Smooth muscle cell (in vitro differentiated cells): ENCODE data around the gene C2. TPM values are rescaled to one million over a fixed set of nuclear protein-coding genes. Genes with fewer than 3 reads are reported as not detected.
A peak's percentile ranks its signal among the peaks of the same experiment; 100 is the strongest.

ENCODE experiments used
- DNase-seq: peaks from one replicate; lab custom pipeline; 2025; ENCODE audit not compliant: unreplicated experiment; lab: John Stamatoyannopoulos, UW
- H2AFZ ChIP-seq: fragments of 200-600 bp; sonication (generic); 2 replicates; pipeline ENCODE4 v1.6.0; 2016; ENCODE audit warnings: antibody characterized with exemption, low read depth, mild to moderate bottlenecking
- H3F3A ChIP-seq: fragments of 200-600 bp; sonication (generic); 2 replicates; pipeline ENCODE4 v1.6.0; 2017; ENCODE audit warnings: antibody characterized with exemption, low read depth
- H3K27ac ChIP-seq: fragments of 200-600 bp; sonication (generic); 2 replicates; pipeline ENCODE4 v1.5.1; 2016; ENCODE audit warnings: low read depth, mild to moderate bottlenecking
- H3K27me3 ChIP-seq: fragments of 200-600 bp; sonication (generic); 2 replicates; pipeline ENCODE4 v1.6.1; 2016; ENCODE audit warnings: low read depth, mild to moderate bottlenecking
- H3K36me3 ChIP-seq: fragments of 200-600 bp; sonication (generic); 2 replicates; pipeline ENCODE4 v1.5.1; 2016; ENCODE audit warnings: low read depth
- H3K4me1 ChIP-seq: fragments of 200-600 bp; sonication (generic); 2 replicates; pipeline ENCODE4 v1.5.1; 2016; ENCODE audit warnings: low read depth
- H3K4me2 ChIP-seq: fragments of 200-600 bp; sonication (generic); 2 replicates; pipeline ENCODE4 v1.6.0; 2016; ENCODE audit warnings: mild to moderate bottlenecking
- H3K4me3 ChIP-seq: fragments of 200-600 bp; sonication (generic); 2 replicates; pipeline ENCODE4 v1.5.1; 2016; ENCODE audit warnings: mild to moderate bottlenecking
- H3K79me2 ChIP-seq: fragments of 200-600 bp; sonication (generic); 2 replicates; pipeline ENCODE4 v1.6.0; 2016; ENCODE audit warnings: low read depth, mild to moderate bottlenecking
- H3K9ac ChIP-seq: fragments of 200-600 bp; sonication (generic); 2 replicates; pipeline ENCODE4 v1.6.0; 2016; ENCODE audit warnings: low read depth
- H3K9me3 ChIP-seq: fragments of 200-600 bp; sonication (generic); replicated peaks from 2 replicates; pipeline ENCODE4 v1.5.1; 2016; ENCODE audit warnings: low read depth
- H4K20me1 ChIP-seq: fragments of 200-600 bp; sonication (generic); 2 replicates; pipeline ENCODE4 v1.6.0; 2016; ENCODE audit warnings: low read depth
- WGBS: methylation state at CpG from one replicate; pipeline ENCODE4 v1.1.7; 2016; ENCODE audit warnings: low lambda C conversion rate; 5-methylcytosine and 5-hydroxymethylcytosine counted together
- polyA plus RNA-seq: library from polyadenylated mRNA; unstranded; fragments of >200 nt; fragmentation: Nextera tagmentation; extraction: Ambion mirVana; gene quantifications from 2 replicates; pipeline ENCODE4 v1.2.1, GENCODE V29; 2016
- total RNA-seq: library from RNA; depleted of rRNA; stranded (reverse); fragments of >200 nt; gene quantifications from 2 replicates; pipeline ENCODE4 v1.2.3, GENCODE V29; 2014
- TF ChIP-seq, protein P1 (sequence below): fragments of 200-600 bp; sonication (generic); IDR thresholded peaks from 2 replicates; pipeline ENCODE4 v1.5.1; 2017; ENCODE audit warnings: borderline replicate concordance, mild to moderate bottlenecking, antibody characterized with exemption; ENCODE audit not compliant: insufficient read depth, poor library complexity, severe bottlenecking

Gene C2
- total and polyA plus RNA-seq, 2 experiments from 2014 or later, result 0.37 TPM; not detected in 1

DNA sequence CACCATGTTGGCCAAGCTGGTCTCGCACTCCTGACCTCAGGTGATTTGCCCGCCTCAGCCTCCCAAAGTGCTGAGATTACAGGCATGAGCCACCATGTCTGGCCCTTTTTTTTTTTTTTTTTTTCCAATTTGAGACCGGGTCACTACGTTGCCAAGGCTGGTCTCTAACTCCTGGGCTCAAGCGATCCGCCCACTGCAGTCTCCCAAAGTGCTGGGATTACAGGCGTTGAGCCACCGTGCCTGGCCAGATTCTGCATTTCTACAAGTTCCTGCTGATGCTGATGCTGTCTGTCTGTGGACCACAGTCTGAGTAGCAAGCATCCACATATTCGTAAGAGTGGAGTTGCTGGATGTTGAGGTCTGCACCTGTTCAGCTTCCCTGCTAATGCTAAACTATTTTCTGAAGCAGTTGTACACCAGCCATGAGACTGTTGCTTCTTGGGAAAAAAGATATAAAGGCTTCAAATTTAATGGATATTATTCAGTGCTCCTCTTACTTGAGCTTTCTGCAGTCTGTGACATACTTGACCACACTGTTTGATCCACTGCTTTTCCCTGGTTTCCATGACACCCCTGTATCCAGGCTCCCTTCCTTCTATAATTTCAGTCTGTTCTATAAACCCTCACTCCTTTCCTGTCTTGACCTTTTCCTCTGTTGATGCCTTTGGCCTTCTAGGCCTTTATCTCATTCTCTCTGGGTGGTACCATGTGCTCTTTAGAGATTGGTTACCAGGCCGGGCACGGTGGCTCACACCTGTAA lies 15.5 kb upstream of the C2 start:
- Histone ChIP-seq H3F3A (peaks cover 7% of the 10 kb centered on the region), H3K9ac (no peak overlapping the region), H3K4me1 (peaks cover 2% of the 10 kb centered on the region), H3K9me3 (no peaks in the 10 kb centered on the region), H3K36me3 (no peaks in the 10 kb centered on the region), H3K27ac (peak overlapping the region; percentile 89), H3K79me2 (no peaks in the 10 kb centered on the region), H3K4me3 (no peak overlapping the region), H2AFZ (no peak overlapping the region), H3K4me2 (peak overlapping the region; percentile 67), H4K20me1 (no peaks in the 10 kb centered on the region), H3K27me3 (no peaks in the 10 kb centered on the region)
- DNase-seq, result no peak
- 63% methylated on average over 11 of the region's 11 CpGs for WGBS
- TF ChIP-seq, protein P1, sequence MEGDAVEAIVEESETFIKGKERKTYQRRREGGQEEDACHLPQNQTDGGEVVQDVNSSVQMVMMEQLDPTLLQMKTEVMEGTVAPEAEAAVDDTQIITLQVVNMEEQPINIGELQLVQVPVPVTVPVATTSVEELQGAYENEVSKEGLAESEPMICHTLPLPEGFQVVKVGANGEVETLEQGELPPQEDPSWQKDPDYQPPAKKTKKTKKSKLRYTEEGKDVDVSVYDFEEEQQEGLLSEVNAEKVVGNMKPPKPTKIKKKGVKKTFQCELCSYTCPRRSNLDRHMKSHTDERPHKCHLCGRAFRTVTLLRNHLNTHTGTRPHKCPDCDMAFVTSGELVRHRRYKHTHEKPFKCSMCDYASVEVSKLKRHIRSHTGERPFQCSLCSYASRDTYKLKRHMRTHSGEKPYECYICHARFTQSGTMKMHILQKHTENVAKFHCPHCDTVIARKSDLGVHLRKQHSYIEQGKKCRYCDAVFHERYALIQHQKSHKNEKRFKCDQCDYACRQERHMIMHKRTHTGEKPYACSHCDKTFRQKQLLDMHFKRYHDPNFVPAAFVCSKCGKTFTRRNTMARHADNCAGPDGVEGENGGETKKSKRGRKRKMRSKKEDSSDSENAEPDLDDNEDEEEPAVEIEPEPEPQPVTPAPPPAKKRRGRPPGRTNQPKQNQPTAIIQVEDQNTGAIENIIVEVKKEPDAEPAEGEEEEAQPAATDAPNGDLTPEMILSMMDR, result no peak

DNA sequence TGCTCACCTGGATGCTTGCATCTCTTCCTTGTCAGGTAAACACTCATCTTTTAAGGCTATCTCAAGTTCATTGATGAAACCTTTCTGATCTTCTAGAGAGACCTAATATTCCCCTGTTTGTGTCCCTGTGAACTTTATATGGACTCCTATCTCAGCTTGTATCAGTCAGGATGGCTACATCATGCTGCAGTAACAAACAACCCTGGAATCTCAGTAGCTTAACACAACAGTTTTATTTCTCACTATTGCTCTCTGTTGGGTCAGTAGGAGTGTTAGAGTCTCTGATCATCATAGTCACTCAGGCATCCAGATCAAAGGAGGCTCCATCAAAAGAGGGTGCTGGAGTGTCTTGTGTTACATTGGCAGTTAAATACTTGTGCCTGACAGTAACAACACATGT lies 12.2 kb upstream of the C2 start:
- no peak overlapping the region for H3K9ac ChIP-seq
- no peak for DNase-seq
- H2AFZ ChIP-seq, result no peak overlapping the region
- H3K27ac ChIP-seq, result no peak overlapping the region
- no peaks in the 10 kb centered on the region for H3K36me3 ChIP-seq
- no peaks in the 10 kb centered on the region for H3K4me1 ChIP-seq
- H3K4me2 ChIP-seq, result no peak overlapping the region
- H3F3A ChIP-seq, result no peaks in the 10 kb centered on the region
- TF ChIP-seq, protein P1, result no peak
- no peaks in the 10 kb centered on the region for H4K20me1 ChIP-seq
- no peaks in the 10 kb centered on the region for H3K9me3 ChIP-seq
- no peaks in the 10 kb centered on the region for H3K27me3 ChIP-seq
- H3K79me2 ChIP-seq, result no peaks in the 10 kb centered on the region
- no peak overlapping the region for H3K4me3 ChIP-seq

DNA sequence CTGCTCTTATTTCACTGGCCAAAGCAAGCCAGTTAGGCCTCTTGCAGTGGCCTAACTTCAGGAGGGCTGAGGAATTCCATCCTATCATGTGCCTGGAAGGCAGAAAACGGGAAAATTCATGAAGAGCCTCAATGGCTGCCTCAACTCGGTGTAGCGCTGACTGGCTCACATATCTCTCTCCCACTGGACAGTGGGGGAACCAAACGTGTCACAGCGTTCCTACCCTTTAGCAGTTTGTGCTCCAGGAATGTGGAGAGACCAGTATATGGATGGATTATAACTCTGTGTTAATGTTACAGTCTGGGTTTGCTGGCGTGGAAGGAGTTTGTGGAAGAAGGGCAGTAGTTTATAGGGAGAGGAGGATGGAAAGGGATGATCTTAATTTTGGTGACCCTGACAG lies 11.8 kb upstream of the C2 start:
- TF ChIP-seq, protein P1, result no peak

DNA sequence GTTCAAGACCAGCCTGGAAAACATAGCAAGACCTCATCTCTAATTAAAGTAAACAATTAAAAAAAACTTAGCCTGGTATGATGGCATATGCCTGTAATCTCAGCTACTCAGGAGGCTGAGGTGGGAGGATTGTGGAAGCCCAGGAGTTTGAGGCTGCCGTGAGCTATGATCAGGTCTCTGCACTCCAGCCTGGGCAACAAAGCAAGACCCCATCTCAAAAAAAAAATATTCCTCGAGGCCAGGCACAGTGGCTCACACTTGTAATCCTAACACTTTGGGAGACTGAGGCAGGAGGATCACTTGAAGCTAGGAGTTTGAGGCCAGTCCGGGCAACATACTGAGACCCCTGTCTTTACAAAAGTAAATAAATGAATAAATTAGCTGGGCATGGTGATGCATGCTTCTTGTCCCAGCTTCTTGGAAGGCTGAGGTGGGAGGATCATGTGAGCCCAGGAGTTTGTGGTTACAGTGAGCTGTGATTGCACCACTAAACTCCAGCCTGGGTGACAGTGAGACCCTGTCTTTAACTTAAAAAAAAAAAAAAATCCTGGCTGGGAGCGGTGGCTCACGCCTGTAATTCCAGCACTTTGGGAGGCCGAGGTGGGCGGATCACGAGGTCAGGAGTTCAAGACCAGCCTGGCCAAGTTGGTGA lies 9.3 kb upstream of the C2 start:
- Histone ChIP-seq H3K79me2 (no peaks in the 10 kb centered on the region), H3K4me1 (no peaks in the 10 kb centered on the region), H3K4me3 (no peak overlapping the region), H3K27me3 (no peaks in the 10 kb centered on the region), H2AFZ (no peak overlapping the region), H3F3A (no peaks in the 10 kb centered on the region), H3K9ac (no peak overlapping the region), H3K36me3 (no peaks in the 10 kb centered on the region), H3K9me3 (no peaks in the 10 kb centered on the region), H4K20me1 (no peaks in the 10 kb centered on the region), H3K4me2 (no peak overlapping the region), H3K27ac (no peak overlapping the region)
- TF ChIP-seq, protein P1, result no peak
- no peak for DNase-seq
- WGBS, result 93% methylated on average over 8 of the region's 8 CpGs

More for the DNA sequence above, 11.8 kb upstream of the C2 start:
- Histone ChIP-seq H3K4me3 (no peak overlapping the region), H3K9ac (no peak overlapping the region), H3K36me3 (no peaks in the 10 kb centered on the region), H3K4me1 (no peaks in the 10 kb centered on the region), H3K9me3 (no peaks in the 10 kb centered on the region), H3K27me3 (no peaks in the 10 kb centered on the region), H3K4me2 (no peak overlapping the region), H3K27ac (no peak overlapping the region), H3F3A (no peaks in the 10 kb centered on the region), H4K20me1 (no peaks in the 10 kb centered on the region), H3K79me2 (no peaks in the 10 kb centered on the region), H2AFZ (no peak overlapping the region)
- no peak for DNase-seq
- WGBS, result 80% methylated on average over 6 of the region's 6 CpGs
